ENCODE measurements around the gene GRM7.
"Not testable (repeated sequence)": the region's sequence is repeated elsewhere in the genome, so short reads cannot be mapped to it uniquely, and the experiment has no call there.

GRM7 gene

DNA sequence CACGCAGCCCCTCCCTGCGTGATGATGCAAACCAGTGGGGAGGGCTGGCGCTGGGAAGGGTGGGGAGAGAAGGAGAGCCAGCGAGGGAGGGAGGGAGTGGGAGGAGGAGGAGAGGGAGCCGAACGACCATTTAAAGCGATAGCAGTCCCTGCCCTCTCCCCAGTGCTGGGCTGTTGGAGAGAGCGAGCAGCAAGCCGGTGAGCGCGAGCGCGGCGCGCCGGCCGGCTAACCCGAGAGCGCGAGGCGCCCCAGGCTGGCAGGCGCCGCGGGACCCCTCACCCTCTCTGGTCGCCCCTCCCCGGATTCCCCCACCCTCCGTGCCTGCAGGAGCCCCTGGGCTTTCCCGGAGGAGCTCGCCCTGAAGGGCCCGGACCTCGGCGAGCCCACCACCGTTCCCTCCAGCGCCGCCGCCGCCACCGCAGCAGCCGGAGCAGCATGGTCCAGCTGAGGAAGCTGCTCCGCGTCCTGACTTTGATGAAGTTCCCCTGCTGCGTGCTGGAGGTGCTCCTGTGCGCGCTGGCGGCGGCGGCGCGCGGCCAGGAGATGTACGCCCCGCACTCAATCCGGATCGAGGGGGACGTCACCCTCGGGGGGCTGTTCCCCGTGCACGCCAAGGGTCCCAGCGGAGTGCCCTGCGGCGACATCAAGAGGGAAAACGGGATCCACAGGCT lies at the start of gene GRM7:
Gene GRM7, plus strand, starts transcription at position 162 of the 671 bp plus-strand sequence.
- DNase-seq, result peak in 55 of 58 donors; percentile 14 to 91 (median 62)

GRCh38 chr3:6821411-6821810 lies 39.5 kb upstream of the GRM7 start:
- no peak for DNase-seq

DNA sequence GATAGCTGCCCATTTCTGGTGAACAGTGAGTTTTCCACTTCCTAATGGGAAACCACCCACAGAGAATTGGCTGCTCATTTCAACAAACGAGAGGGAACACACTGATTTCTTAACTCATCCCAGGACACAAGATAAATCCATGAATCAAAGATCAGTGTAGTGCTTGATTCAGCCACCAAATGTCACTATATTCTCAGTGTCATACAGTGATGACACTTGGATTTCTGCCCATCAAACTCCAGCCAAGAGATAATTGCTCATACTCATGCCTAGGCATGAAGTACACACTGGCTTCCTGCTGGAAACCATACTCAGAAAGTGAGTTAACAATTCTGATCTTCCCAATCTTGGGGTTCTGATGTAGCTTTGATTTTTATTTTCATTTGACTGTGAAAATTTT lies 35.4 kb upstream of the GRM7 start:
- no peak for DNase-seq

DNA sequence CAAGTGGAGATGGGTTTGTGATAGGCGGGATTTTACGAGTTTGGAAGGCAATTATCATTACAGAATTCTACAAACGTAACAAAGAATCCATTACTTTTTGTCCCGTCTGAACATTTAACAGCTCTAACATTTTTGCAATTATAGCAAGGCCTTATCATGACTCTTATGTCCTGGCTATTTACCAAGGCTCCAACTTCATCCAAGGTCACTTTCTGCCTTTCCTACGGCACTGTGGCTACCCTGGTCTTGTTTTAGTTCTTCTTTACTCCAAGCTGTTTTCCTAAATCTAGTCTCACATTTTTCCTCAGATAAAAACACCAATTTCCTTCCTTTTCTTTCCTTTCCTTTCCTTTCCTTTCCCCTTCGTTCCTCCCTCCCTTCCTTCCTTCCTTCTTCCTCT lies 33.5 kb upstream of the GRM7 start:
- DNase-seq, result no peak

- no peak for DNase-seq
Observed at GRCh38 chr3:6844723-6845122, 16.2 kb upstream of the GRM7 start.

DNA sequence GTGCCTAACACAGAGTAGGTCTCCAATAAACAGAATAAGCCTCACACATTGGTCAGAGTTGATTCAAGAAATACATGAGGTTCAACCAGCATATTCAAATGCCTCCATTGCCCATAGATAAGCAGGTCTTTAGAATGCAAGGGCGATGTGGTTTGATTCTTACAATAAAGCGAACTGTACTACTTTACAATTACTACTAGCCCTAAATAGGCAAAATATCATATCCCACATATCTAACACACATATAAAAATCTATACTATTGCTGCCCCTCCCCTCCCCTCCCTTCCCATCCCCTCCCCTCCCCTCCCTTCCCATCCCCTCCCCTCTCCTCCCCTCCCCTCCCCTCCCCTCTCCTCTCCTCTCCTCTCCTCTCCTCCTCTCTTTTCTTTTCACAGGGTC lies 6.7 kb upstream of the GRM7 start:
- DNase-seq, result no peak

- no peak for DNase-seq
Observed at GRCh38 chr3:6857510-6857909, 3.4 kb upstream of the GRM7 start.

- DNase-seq, result peak in 4 of 58 donors; percentile 22 to 42 (median 28)
Observed at GRCh38 chr3:6860149-6860953, 564 bp upstream of the GRM7 start.

GRCh38 chr3:6861625-6862000 lies 698 bp downstream of the GRM7 start:
- peak in 6 of 58 donors; percentile 7 to 38 (median 24) for DNase-seq

- peak in 14 of 58 donors; percentile 11 to 64 (median 29) for DNase-seq
Observed at GRCh38 chr3:6862041-6862879, 1.3 kb downstream of the GRM7 start.

- no peak for DNase-seq
Observed at GRCh38 chr3:6862880-6863195, 1.9 kb downstream of the GRM7 start.

- no peak for DNase-seq
Observed at GRCh38 chr3:6867269-6867668, 6.4 kb downstream of the GRM7 start.

GRCh38 chr3:6878731-6879130 lies 17.8 kb downstream of the GRM7 start:
- no peak for DNase-seq

DNA sequence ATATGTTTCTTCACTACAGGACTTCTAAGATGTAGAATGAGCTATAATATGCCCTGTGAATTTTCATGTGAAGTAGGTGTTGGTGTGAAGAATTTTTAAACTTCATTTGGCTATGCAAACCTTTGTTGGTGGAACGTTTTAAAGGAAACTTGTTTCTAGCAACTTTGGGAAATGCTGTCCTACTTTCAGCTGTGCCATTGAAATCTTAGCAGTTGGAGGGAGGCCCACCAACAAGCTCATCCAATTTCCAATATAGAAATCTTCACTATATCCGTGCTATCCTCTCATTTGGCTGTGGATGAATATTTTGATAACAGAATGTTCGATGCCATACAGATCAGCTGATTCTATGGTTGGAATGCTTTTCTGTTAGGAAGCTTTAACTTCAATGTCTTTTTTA lies 51.3 kb downstream of the GRM7 start:
- DNase-seq, result peak in 7 of 58 donors; percentile 0 to 51 (median 9)

GRCh38 chr3:6915898-6916297 lies 55.0 kb downstream of the GRM7 start:
- DNase-seq, result no peak

GRCh38 chr3:6921066-6921465 lies 60.2 kb downstream of the GRM7 start:
- peak in 24 of 58 donors; percentile 1 to 51 (median 12) for DNase-seq

DNA sequence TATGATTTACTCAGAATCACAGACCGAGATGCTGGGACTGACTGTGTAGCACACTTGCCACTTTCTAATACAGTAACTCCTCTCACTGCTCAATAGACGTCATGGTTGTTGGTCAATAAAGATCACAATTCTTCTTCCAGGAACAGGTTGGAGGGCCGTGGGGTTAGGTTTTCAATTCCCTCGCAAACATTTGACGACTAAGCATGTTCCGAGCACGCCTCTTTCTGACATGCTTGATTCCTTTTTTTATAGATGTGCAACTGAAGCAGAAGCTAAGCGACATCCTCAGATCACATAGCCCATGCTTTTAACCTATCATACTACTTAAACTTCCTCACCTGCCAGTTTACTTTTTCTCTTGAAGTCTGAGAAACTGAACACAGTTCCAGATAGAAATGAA lies 61.0 kb downstream of the GRM7 start:
- DNase-seq, result no peak

- DNase-seq, result no peak
Observed at GRCh38 chr3:6928064-6928463, 67.1 kb downstream of the GRM7 start.

DNA sequence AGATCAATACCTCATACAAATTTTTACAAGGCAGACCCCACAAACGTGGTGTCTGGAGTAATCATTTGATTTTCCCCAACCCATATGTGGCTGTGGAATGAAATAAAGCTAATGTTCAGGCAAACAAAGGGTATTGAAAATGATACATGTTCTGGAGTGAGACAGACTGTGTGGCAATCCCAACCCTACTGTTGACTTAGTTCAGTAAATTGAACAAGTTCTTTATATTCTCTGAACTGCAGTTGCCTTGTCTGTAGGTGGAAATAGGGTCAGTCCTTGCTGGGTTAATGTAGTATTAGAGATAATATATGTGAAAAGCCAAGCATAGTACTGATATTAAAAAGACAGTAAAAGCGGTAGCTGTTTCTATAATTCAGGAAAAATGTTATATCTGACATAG lies 69.0 kb downstream of the GRM7 start:
- DNase-seq, result no peak

DNA sequence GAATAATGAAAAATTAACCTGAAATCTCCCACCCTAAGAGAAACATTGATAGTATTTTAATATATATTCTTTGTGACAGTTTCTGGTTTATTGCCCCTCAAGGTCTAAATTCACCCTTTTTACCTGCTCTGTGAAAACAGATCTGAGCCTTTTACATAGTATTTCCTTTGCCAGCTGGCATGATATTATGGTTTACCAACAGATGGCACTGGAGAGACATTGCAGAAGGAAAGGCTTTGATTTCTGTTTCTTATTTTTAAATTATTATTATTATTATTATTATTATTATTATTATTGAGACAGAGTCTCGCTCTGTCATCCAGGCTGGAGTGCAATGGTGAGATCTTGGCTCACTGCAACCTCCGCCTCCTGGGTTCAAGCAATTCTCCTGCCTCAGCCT lies 74.5 kb downstream of the GRM7 start:
- DNase-seq, result not testable (repeated sequence)

- no peak for DNase-seq
Observed at GRCh38 chr3:6935970-6936369, 75.1 kb downstream of the GRM7 start.

GRCh38 chr3:6962801-6963200 lies 101.9 kb downstream of the GRM7 start:
- no peak for DNase-seq

Data from anterior cingulate cortex (tissue), 58 donors.